Thoracic aorta (tissue), 2 donors: ENCODE data around the gene CHIC2. TPM values are rescaled to one million over a fixed set of nuclear protein-coding genes. Genes with fewer than 3 reads are reported as not detected.

Experiments
- ATAC-seq: fragments of 150-250 bp; one replicate; pipeline ENCODE4 v1.8.0; 2017; ENCODE audit warnings: low read depth; ENCODE audit not compliant: insufficient number of reproducible peaks, low FRiP score
- DNase-seq: peaks from one replicate; pipeline ENCODE4 v3.0.0-alpha.2; 2020; ENCODE audit warnings: low spot score
- H3K27ac ChIP-seq, 2 donors: fragments of 200-600 bp; sonication (generic); 1 replicate in 1 of 2; 2 replicates in 1 of 2; pipeline ENCODE4 v1.5.1; 2016; ENCODE audit warnings: mild to moderate bottlenecking in 2 of 2, moderate library complexity in 2 of 2
- H3K27me3 ChIP-seq: fragments of 200-600 bp; sonication (generic); replicated peaks from 2 replicates; pipeline ENCODE4 v1.6.0; 2016; ENCODE audit warnings: mild to moderate bottlenecking; ENCODE audit not compliant: insufficient read depth
- H3K36me3 ChIP-seq: fragments of 200-600 bp; sonication (generic); one replicate; pipeline ENCODE4 v1.5.1; 2016
- H3K4me1 ChIP-seq, 2 donors: fragments of 200-600 bp; sonication (generic); 1 replicate in 1 of 2; 2 replicates in 1 of 2; pipeline versions ENCODE4 v1.5.1 to v1.6.0; 2016; ENCODE audit warnings: low read depth in 2 of 2, mild to moderate bottlenecking in 1 of 2; ENCODE audit not compliant: control insufficient read depth in 1 of 2
- H3K4me3 ChIP-seq: fragments of 200-600 bp; sonication (generic); 2 replicates; pipeline ENCODE4 v1.5.1; 2016; ENCODE audit warnings: mild to moderate bottlenecking
- H3K9me3 ChIP-seq: fragments of 200-600 bp; sonication (generic); 2 replicates; pipeline ENCODE4 v1.5.1; 2016
- CTCF ChIP-seq: fragments of 200-600 bp; sonication (generic); IDR thresholded peaks from one replicate; pipeline ENCODE4 v1.5.1; 2019; ENCODE audit warnings: antibody characterized with exemption
- total RNA-seq, 2 donors: library from RNA; depleted of rRNA; stranded (reverse); fragments of >200 nt; gene quantifications; one replicate each; pipeline versions ENCODE4 v1.1.0 to v1.2.3, GENCODE V29; 2016

CHIC2 gene
- total RNA-seq, 2 donors from 2014 or later, result 52.8 to 75.0 TPM

GRCh38 chr4:54015423-54016030 is 48.9 kb downstream of the CHIC2 start:
- Histone ChIP-seq H3K4me1 (peaks cover 0 to 7% of the 10 kb centered on the region in 2 donors), H3K9me3 (no peaks in the 10 kb centered on the region), H3K36me3 (no peaks in the 10 kb centered on the region), H3K4me3 (no peak overlapping the region), H3K27me3 (no peaks in the 10 kb centered on the region), H3K27ac (no peak overlapping the region)
- DNase-seq (no peak), ATAC-seq (no peak)
- no peak for TF ChIP-seq CTCF

GRCh38 chr4:54014666-54015160 is 49.7 kb downstream of the CHIC2 start:
- Histone ChIP-seq H3K36me3 (no peaks in the 10 kb centered on the region), H3K9me3 (no peaks in the 10 kb centered on the region), H3K27me3 (no peaks in the 10 kb centered on the region), H3K27ac (no peak overlapping the region), H3K4me1 (peaks cover 0 to 7% of the 10 kb centered on the region in 2 donors), H3K4me3 (no peak overlapping the region)
- DNase-seq (no peak), ATAC-seq (no peak)
- TF ChIP-seq CTCF, result no peak

GRCh38 chr4:54011201-54011600 is 53.2 kb downstream of the CHIC2 start:
- Histone ChIP-seq H3K4me1 (peaks cover 0 to 7% of the 10 kb centered on the region in 2 donors), H3K36me3 (no peaks in the 10 kb centered on the region), H3K27me3 (no peaks in the 10 kb centered on the region), H3K27ac (no peak overlapping the region), H3K9me3 (no peaks in the 10 kb centered on the region), H3K4me3 (no peak overlapping the region)
- no peak for TF ChIP-seq CTCF
- DNase-seq (no peak), ATAC-seq (no peak)

- Histone ChIP-seq H3K27me3 (no peaks in the 10 kb centered on the region), H3K27ac (no peak overlapping the region), H3K9me3 (no peaks in the 10 kb centered on the region), H3K36me3 (no peaks in the 10 kb centered on the region), H3K4me3 (no peak overlapping the region), H3K4me1 (no peaks in the 10 kb centered on the region)
- TF ChIP-seq CTCF, result no peak
- ATAC-seq (no peak), DNase-seq (no peak)
Measured at GRCh38 chr4:54006755-54007154, 57.6 kb downstream of the CHIC2 start.

- H3K27ac ChIP-seq, result no peak overlapping the region
- no peaks in the 10 kb centered on the region for H3K27me3 ChIP-seq
- H3K4me3 ChIP-seq, result no peak overlapping the region
- DNase-seq, result no peak
- ATAC-seq, result no peak
- no peaks in the 10 kb centered on the region for H3K36me3 ChIP-seq
- no peak for TF ChIP-seq CTCF
- H3K4me1 ChIP-seq, result no peaks in the 10 kb centered on the region
- H3K9me3 ChIP-seq, result no peaks in the 10 kb centered on the region
Measured at GRCh38 chr4:54005475-54005874, 58.9 kb downstream of the CHIC2 start.
